ENCODE results near the gene OSBPL6. TPM values are rescaled to one million over a fixed set of nuclear protein-coding genes. Genes with fewer than 3 reads are reported as not detected.

The OSBPL6 gene
- total and polyA plus RNA-seq, 2 of the 13 experiments (the other 11 are each of a cell fraction or from before 2014, with no cell fraction given), result 0.03 to 0.11 TPM

GRCh38 chr2:178452334-178452733, 258.0 kb downstream of the OSBPL6 start:
- Histone ChIP-seq H3K4me3 (replicated peaks in 1 of 3; ENCODE audit: insufficient read depth in 1 of 3, low read depth in 2 of 3, low read length in 3 of 3) (no peak overlapping the region), H3K36me3 (replicated peaks in 1 of 2; ENCODE audit: control insufficient read depth in 1 of 2, insufficient read depth in 2 of 2, low read length in 2 of 2) (peaks cover 4 to 15% of the 10 kb centered on the region in 2 experiments; a peak in 4 of 5 replicates), H3K4me1 (ENCODE audit: insufficient read depth, low read length) (peaks cover 33% of the 10 kb centered on the region), H3K79me2 (ENCODE audit: insufficient read depth, low read length) (peaks cover 26% of the 10 kb centered on the region), H3K4me2 (ENCODE audit: low read depth, low read length) (no peak overlapping the region), H3K27me3 (ENCODE audit: control insufficient read depth in 1 of 2, insufficient read depth in 2 of 2, low read length in 2 of 2) (no peaks in the 10 kb centered on the region; a peak in 1 of 5 replicates), H3K9me3 (ENCODE audit: low read length) (no peaks in the 10 kb centered on the region), H3K9ac (ENCODE audit: insufficient read depth, low read depth, low read length) (no peak overlapping the region), H4K20me1 (ENCODE audit: insufficient read depth, low read length) (peaks cover 14% of the 10 kb centered on the region; the same call in 1 of the 2 replicates), H3K27ac (ENCODE audit: extremely low read length, insufficient read depth, low read length) (no peak overlapping the region), H2AFZ (ENCODE audit: low read length) (no peak overlapping the region)
- intact Hi-C loops (cut with micrococcal nuclease; ENCODE audit: unreplicated experiment), result loop anchor here (5.0 to 10.0 kb wide), 2 partner anchors 462 to 1055 kb away; no protein-coding TSS in a partner anchor
- ATAC-seq (no peak), DNase-seq (ENCODE audit: low spot score) (no peak), FAIRE-seq (no peak)
- ChIA-PET CTCF (ENCODE audit: low intra/inter-chr PET ratio, low total read pairs) (interaction anchor here (1.1 kb wide), 1 partner anchor 27 kb away, joined by 4 read pairs; the partner anchor contains the start of gene FKBP7), POLR2A (interaction anchor here (1.2 to 3.1 kb wide), 3 partner anchors 17 to 27 kb away, joined by 3 to 76 read pairs (median 5); no protein-coding TSS in a partner anchor)
- no TSS peak for BruUV-seq (replicated peaks)
- in situ Hi-C loops (cut with HindIII; ENCODE audit: extremely low pct_ligation_motif_present, low pct_unique_long_range_greater_than_20kb), result no loop called here
- TF ChIP-seq TERF1 (CRISPR knock-in tag; IDR thresholded peaks at IDR 0.05), result no peak
- TF ChIP-seq CEBPB (IDR thresholded peaks at IDR 0.05; ENCODE audit: borderline replicate concordance, low read depth, low read length), result peak; percentile 77
- WGBS (ENCODE audit: low lambda C conversion rate), result 92% methylated on average over 2 of the region's 2 CpGs

Other genes starting within 250 kb of the OSBPL6 start
- gene PDE11A, start 121.7 kb upstream of the OSBPL6 start, total RNA-seq (2016; rRNA removed; fragmentation: Illumina TruSeq; extraction: Trizol), result 1.2 and 1.4 TPM in 2 replicates
- 1.3 and 1.7 TPM in 2 replicates for gene PDE11A, start 121.7 kb upstream of the OSBPL6 start, polyA plus RNA-seq (2011; rRNA removed)
- 25.2 and 30.4 TPM in 2 replicates for gene RBM45, start 82.1 kb upstream of the OSBPL6 start, total RNA-seq (2016; rRNA removed; fragmentation: Illumina TruSeq; extraction: Trizol)
- gene RBM45, start 82.1 kb upstream of the OSBPL6 start, polyA plus RNA-seq (2011; rRNA removed), result 4.2 and 5.7 TPM in 2 replicates